Measurements from ENCODE around the gene FXR2. TPM values are rescaled to one million over a fixed set of nuclear protein-coding genes. Genes with fewer than 3 reads are reported as not detected.

The FXR2 gene
- total RNA-seq, 1 donor from 2014 or later: 42.7 TPM

- peak overlapping the region; percentile 72 for H3K27ac Mint-ChIP-seq
- Histone ChIP-seq H3K27ac (peak overlapping the region; percentile 64), H3K9me3 (ENCODE audit: low read depth) (no peaks in the 10 kb centered on the region), H3F3A (ENCODE audit: low read depth) (peaks cover 40% of the 10 kb centered on the region), H3K4me1 (peaks cover 42% of the 10 kb centered on the region), H3K79me2 (ENCODE audit: low read depth) (peaks cover 39% of the 10 kb centered on the region), H2AFZ (replicated peaks) (no peak overlapping the region), H3K9ac (peak overlapping the region; percentile 98), H3K36me3 (peaks cover 7% of the 10 kb centered on the region), H4K20me1 (ENCODE audit: low read depth) (peaks cover 15% of the 10 kb centered on the region), H3K4me3 (peak overlapping the region; percentile 94), H3K4me2 (peak overlapping the region; percentile 97), H3K27me3 (no peaks in the 10 kb centered on the region)
- H3K27me3 Mint-ChIP-seq (ENCODE audit: insufficient read depth, low read depth): peaks cover 2% of the 10 kb centered on the region
- peaks cover 47% of the 10 kb centered on the region for H3K4me1 Mint-ChIP-seq
- no peak for DNase-seq (ENCODE audit: low spot score)
- H3K36me3 Mint-ChIP-seq: peaks cover 14% of the 10 kb centered on the region
- H3K4me3 Mint-ChIP-seq: peak overlapping the region; percentile 97
- TF ChIP-seq CTCF (IDR thresholded peaks at IDR 0.05): no peak
- no peak for TF ChIP-seq EZH2 (IDR thresholded peaks at IDR 0.05)
- TF ChIP-seq EZH2phosphoT487 (IDR thresholded peaks at IDR 0.05): no peak
- no peaks in the 10 kb centered on the region for H3K9me3 Mint-ChIP-seq
Observed at GRCh38 chr17:7562208-7562605, 52.5 kb downstream of the FXR2 start.

- TF ChIP-seq EZH2phosphoT487 (IDR thresholded peaks at IDR 0.05) (peak; percentile 23), CTCF (IDR thresholded peaks at IDR 0.05) (no peak)
- Mint-ChIP-seq H3K36me3 (peaks cover 12% of the 10 kb centered on the region), H3K4me1 (peaks cover 47% of the 10 kb centered on the region)
Observed at GRCh38 chr17:7561589-7562207, 53.0 kb downstream of the FXR2 start, which contains the start of gene SENP3. SENP3 (plus strand) TSS chr17:7561919; CDS start chr17:7563077, 1,158 bp downstream.

GRCh38 chr17:7561028-7561575 is 53.6 kb downstream of the FXR2 start:
- no peaks in the 10 kb centered on the region for H3K9me3 Mint-ChIP-seq
- Histone ChIP-seq H3K36me3 (peaks cover 7% of the 10 kb centered on the region), H3K4me2 (peak overlapping the region; percentile 97), H3K27me3 (no peaks in the 10 kb centered on the region), H3F3A (ENCODE audit: low read depth) (peaks cover 44% of the 10 kb centered on the region), H4K20me1 (ENCODE audit: low read depth) (peaks cover 15% of the 10 kb centered on the region), H3K27ac (peak overlapping the region; percentile 79), H3K4me3 (peak overlapping the region; percentile 94), H3K79me2 (ENCODE audit: low read depth) (peaks cover 39% of the 10 kb centered on the region), H3K9ac (peak overlapping the region; percentile 63), H2AFZ (replicated peaks) (peak overlapping the region; percentile 91), H3K4me1 (peaks cover 44% of the 10 kb centered on the region), H3K9me3 (ENCODE audit: low read depth) (no peaks in the 10 kb centered on the region)
- H3K4me3 Mint-ChIP-seq: peak overlapping the region; percentile 97
- TF ChIP-seq CTCF (IDR thresholded peaks at IDR 0.05) (peak; percentile 66), EZH2phosphoT487 (IDR thresholded peaks at IDR 0.05) (no peak)
- peak overlapping the region; percentile 89 for H3K27ac Mint-ChIP-seq
- H3K36me3 Mint-ChIP-seq: peaks cover 12% of the 10 kb centered on the region
- peaks cover 4% of the 10 kb centered on the region for H3K27me3 Mint-ChIP-seq (ENCODE audit: insufficient read depth, low read depth)
- peaks cover 47% of the 10 kb centered on the region for H3K4me1 Mint-ChIP-seq
- peak; percentile 95 for DNase-seq (ENCODE audit: low spot score)

More at GRCh38 chr17:7561589-7562207, 53.0 kb downstream of the FXR2 start, which contains the start of gene SENP3:
- H3K4me3 ChIP-seq: peak within 1 kb of the TSS; percentile 94
- peak within 1 kb of the TSS; percentile 97 for H3K4me2 ChIP-seq
- peaks cover 7% of the 10 kb centered on the region for H3K36me3 ChIP-seq
- peak within 1 kb of the TSS; percentile 97 for H3K4me3 Mint-ChIP-seq
- DNase-seq (ENCODE audit: low spot score): peak; percentile 97
- peak within 1 kb of the TSS; percentile 98 for H3K9ac ChIP-seq
- H3K9me3 ChIP-seq (ENCODE audit: low read depth): no peaks in the 10 kb centered on the region
- H4K20me1 ChIP-seq (ENCODE audit: low read depth): peaks cover 15% of the 10 kb centered on the region
- H3K27me3 ChIP-seq: no peaks in the 10 kb centered on the region
- peaks cover 2% of the 10 kb centered on the region for H3K27me3 Mint-ChIP-seq (ENCODE audit: insufficient read depth, low read depth)
- H3K27ac ChIP-seq: peak within 1 kb of the TSS; percentile 79
- no peaks in the 10 kb centered on the region for H3K9me3 Mint-ChIP-seq
- H2AFZ ChIP-seq (replicated peaks): peak within 1 kb of the TSS; percentile 91
- H3K79me2 ChIP-seq (ENCODE audit: low read depth): peaks cover 39% of the 10 kb centered on the region
- H3F3A ChIP-seq (ENCODE audit: low read depth): peaks cover 41% of the 10 kb centered on the region
- peak within 1 kb of the TSS; percentile 89 for H3K27ac Mint-ChIP-seq
- H3K4me1 ChIP-seq: peaks cover 44% of the 10 kb centered on the region
